AG09319 (cell line): ENCODE data around the gene INSL6.

ENCODE experiments used
- DNase-seq: peaks from one replicate; pipeline ENCODE4 v3.0.0-alpha.2; 2010; ENCODE audit warnings: low read depth; ENCODE audit errors: extremely low read depth
- TF ChIP-seq, protein P1 (sequence below): IDR thresholded peaks from 2 replicates; pipeline ENCODE4 v1.5.1; 2011; ENCODE audit warnings: low read depth, mild to moderate bottlenecking, inconsistent platforms, low read length, moderate library complexity

Gene INSL6

DNA sequence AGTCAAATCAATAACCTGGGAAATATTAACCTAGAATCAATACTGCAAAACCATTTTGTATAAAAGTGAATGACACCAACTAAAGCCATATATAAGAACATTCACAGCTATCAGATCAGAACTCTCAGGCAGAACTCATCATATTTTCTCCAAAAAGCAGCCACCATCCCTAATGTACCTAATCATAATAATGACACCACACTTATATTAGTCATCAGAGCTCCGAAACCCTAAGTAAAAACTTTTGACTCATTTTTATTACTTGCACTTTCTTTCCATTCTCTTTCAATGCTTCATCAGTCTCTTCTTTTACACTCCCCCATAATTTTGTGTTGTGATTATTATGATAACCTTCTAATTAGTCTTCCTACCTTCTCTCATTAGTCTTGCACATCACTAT lies 45.3 kb downstream of the INSL6 start:
- TF ChIP-seq, protein P1, sequence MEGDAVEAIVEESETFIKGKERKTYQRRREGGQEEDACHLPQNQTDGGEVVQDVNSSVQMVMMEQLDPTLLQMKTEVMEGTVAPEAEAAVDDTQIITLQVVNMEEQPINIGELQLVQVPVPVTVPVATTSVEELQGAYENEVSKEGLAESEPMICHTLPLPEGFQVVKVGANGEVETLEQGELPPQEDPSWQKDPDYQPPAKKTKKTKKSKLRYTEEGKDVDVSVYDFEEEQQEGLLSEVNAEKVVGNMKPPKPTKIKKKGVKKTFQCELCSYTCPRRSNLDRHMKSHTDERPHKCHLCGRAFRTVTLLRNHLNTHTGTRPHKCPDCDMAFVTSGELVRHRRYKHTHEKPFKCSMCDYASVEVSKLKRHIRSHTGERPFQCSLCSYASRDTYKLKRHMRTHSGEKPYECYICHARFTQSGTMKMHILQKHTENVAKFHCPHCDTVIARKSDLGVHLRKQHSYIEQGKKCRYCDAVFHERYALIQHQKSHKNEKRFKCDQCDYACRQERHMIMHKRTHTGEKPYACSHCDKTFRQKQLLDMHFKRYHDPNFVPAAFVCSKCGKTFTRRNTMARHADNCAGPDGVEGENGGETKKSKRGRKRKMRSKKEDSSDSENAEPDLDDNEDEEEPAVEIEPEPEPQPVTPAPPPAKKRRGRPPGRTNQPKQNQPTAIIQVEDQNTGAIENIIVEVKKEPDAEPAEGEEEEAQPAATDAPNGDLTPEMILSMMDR: no peak
- DNase-seq: no peak

DNA sequence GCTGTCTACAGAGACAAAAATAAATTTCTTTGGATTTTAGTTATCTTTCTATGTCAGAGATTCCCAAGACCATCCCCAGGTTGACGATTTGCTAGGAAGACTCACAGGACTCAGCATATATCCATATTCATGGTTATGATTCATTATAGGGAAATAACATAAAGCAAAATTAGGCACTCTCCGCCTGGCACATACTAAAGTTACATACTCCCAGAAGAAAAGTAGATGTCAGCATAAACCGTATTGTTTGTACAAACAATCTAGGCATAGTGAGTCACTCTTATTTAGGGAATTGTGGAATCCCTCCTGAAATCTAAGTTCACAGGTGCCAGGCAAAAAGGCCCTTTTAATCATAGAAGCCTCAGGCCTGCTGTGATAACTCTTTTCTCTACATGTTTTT lies 62.9 kb downstream of the INSL6 start:
- no peak for DNase-seq
- TF ChIP-seq, protein P1: no peak

DNA sequence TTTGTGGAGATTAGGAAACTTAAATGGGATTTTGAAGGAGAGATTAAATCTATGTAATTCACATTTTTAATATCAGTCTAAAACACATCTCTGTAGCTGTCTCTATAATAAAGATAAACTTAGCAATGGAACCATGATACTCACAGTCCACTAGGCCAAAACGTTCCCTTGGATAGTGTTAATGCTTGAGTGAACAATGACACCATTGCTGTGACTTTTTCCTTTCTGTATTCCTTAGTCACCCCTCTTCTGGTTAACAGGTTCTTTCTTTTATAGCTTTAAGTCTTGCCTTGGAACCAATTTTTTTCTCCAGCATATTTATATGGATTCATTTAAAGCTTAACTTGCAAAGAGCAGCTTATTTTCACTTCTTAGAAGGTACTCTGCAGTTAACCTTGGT lies 63.3 kb downstream of the INSL6 start:
- DNase-seq: no peak
- TF ChIP-seq, protein P1: no peak

DNA sequence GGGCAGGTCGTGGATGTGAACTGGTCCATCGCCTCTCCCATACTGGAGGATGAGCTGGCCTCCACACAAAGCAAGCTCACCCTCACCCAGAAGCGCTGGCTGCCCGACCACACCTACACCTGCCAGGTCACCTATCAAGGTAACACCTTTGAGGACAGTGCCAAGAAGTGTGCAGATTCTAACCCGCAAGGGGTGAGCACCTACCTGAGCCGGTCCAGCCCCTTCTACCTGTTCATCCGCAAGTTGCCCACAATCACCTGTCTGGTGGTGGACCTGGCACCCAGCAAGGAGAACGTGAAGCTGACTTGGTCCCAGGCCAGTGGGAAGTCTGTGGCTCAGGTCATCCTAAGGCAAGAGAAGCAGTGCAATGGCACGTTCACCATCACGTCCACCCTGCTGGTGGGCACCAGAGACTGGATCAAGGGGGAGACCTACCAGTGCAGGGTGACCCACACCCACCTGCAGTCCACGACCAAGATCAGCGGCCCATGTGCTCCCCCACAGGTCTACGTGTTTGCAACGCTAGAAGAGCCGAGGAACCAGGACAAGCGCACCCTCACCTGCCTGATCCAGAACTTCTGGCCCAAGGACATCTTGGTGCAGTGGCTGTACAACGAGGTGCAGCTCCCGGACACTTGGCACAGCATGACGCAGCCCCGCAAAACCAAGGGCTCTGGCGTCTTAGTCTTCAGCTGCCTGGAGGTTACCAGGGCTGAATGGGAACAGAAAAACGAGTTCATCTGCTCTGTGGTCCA lies 71.3 kb downstream of the INSL6 start:
- TF ChIP-seq, protein P1: no peak
- DNase-seq: no peak
